Panc1 (cell line): Measurements from ENCODE around the gene OSBPL10. TPM values are rescaled to one million over a fixed set of nuclear protein-coding genes. Genes with fewer than 3 reads are reported as not detected.

Experiments
- ATAC-seq: fragments of 200-7000 bp; cut with Tn5 transposase; 2 replicates; pipeline ENCODE4 v1.9.1; 2020; ENCODE audit warnings: mild to moderate bottlenecking, moderate library complexity
- BruUV-seq: library from RNA; stranded (reverse); fragments of 400-500 nt; replicated peaks from 2 replicates; lab custom pipeline; 2021; lab: Mats Ljungman, UMichigan
- CTCF ChIA-PET: fragments of 300-600 bp; sonication (Branson Sonifier 250); formaldehyde crosslinking; loops from one replicate; lab custom pipeline; 2022; ENCODE audit warnings: antibody characterized with exemption; lab: Charles Lee
- POLR2A ChIA-PET: fragments of 300-600 bp; sonication (Branson Sonifier 250); formaldehyde crosslinking; loops from one replicate; lab custom pipeline; 2022; ENCODE audit warnings: antibody characterized with exemption; lab: Charles Lee
- DNase-seq: peaks from one replicate; pipeline ENCODE4 v3.0.0-alpha.2; 2010; ENCODE audit warnings: low read depth, low spot score
- H3K27ac ChIP-seq: 2 replicates; pipeline ENCODE4 v1.5.1; 2011; ENCODE audit warnings: mild to moderate bottlenecking, low read length, inconsistent platforms
- H3K27me3 ChIP-seq: fragments of 200-500 bp; sonication (Bioruptor generic); 2 replicates; pipeline ENCODE4 v1.6.0; 2014; ENCODE audit warnings: low read length, inconsistent platforms; ENCODE audit not compliant: control insufficient read depth, insufficient read depth
- H3K36me3 ChIP-seq: fragments of 200-500 bp; sonication (Bioruptor generic); 2 replicates; pipeline ENCODE4 v1.5.1; 2014; ENCODE audit warnings: inconsistent platforms, mild to moderate bottlenecking, low read length, moderate library complexity; ENCODE audit not compliant: control insufficient read depth, insufficient read depth
- H3K4me1 ChIP-seq: 2 replicates; pipeline ENCODE4 v1.5.1; 2011; ENCODE audit warnings: inconsistent platforms, mild to moderate bottlenecking, low read length, moderate library complexity; ENCODE audit not compliant: control insufficient read depth, insufficient read depth
- H3K4me3 ChIP-seq, 2 experiments: 2 replicates each; pipeline ENCODE4 v1.5.1; 2011 to 2012; ENCODE audit warnings: low read depth in 2 of 2, low read length in 2 of 2, mild to moderate bottlenecking in 2 of 2, inconsistent platforms in 1 of 2, moderate library complexity in 1 of 2
- H3K9me3 ChIP-seq: fragments of 200-500 bp; sonication (Bioruptor generic); 2 replicates; pipeline ENCODE4 v1.5.1; 2014; ENCODE audit warnings: low read depth, mild to moderate bottlenecking, inconsistent platforms, low read length, moderate library complexity; ENCODE audit not compliant: control insufficient read depth, insufficient read depth
- CTCF ChIP-seq: fragments of 450-650 bp; IDR thresholded peaks from 2 replicates; pipeline ENCODE4 v1.5.1; 2017; ENCODE audit warnings: mild to moderate bottlenecking
- POLR2AphosphoS5 ChIP-seq: IDR thresholded peaks from 2 replicates; pipeline ENCODE4 v1.6.1; 2012; ENCODE audit warnings: mild to moderate bottlenecking, low read depth, low read length, moderate library complexity
- REST ChIP-seq, 2 experiments: IDR thresholded peaks; 2 replicates each; pipeline ENCODE4 v1.6.1; 2011 to 2012; ENCODE audit warnings: low read depth in 2 of 2, control low read depth in 1 of 2, low read length in 1 of 2, mild to moderate bottlenecking in 1 of 2, moderate library complexity in 1 of 2; ENCODE audit not compliant: insufficient read depth in 1 of 2
- SIN3A ChIP-seq: IDR thresholded peaks from 2 replicates; pipeline ENCODE4 v1.6.1; 2012; ENCODE audit warnings: low read depth, mild to moderate bottlenecking, low read length, moderate library complexity, borderline replicate concordance; ENCODE audit not compliant: insufficient read depth
- TCF7L2 ChIP-seq: IDR thresholded peaks from 2 replicates; pipeline ENCODE4 v1.6.1; 2011; ENCODE audit warnings: mild to moderate bottlenecking, low read depth, low read length, inconsistent platforms
- in situ Hi-C: cut with HindIII; loops from 2 replicates; pipeline ENCODE4 v1.10.0; 2016; ENCODE audit warnings: low sequenced_read_pairs, low pct_unique_long_range_greater_than_20kb
- intact Hi-C: fragments of 100-400 bp; cut with micrococcal nuclease; formaldehyde crosslinking; loops from one replicate; pipeline ENCODE4 v1.10.0; 2022; ENCODE audit not compliant: unreplicated experiment
- total RNA-seq: library from RNA; stranded (reverse); gene quantifications from one replicate; pipeline ENCODE4 v1.2.1, GENCODE V29; 2021; ENCODE audit not compliant: unreplicated experiment

OSBPL10 gene
- total RNA-seq, 1 experiment from 2014 or later = 88.1 TPM

GRCh38 chr3:31752305-31753049, 228.6 kb downstream of the OSBPL10 start:
- H3K9me3 ChIP-seq = no peaks in the 10 kb centered on the region
- H3K4me1 ChIP-seq = peaks cover 3% of the 10 kb centered on the region
- no peak overlapping the region for H3K4me3 ChIP-seq
- no peak for TF ChIP-seq REST (IDR thresholded peaks at IDR 0.05; ENCODE audit: insufficient read depth in 1 of 2, low read depth in 2 of 2, low read length in 1 of 2)
- TF ChIP-seq TCF7L2 = no peak
- no peak for TF ChIP-seq CTCF
- no peak for TF ChIP-seq SIN3A
- no peak for TF ChIP-seq POLR2AphosphoS5
- ATAC-seq (no peak), DNase-seq (no peak)
- no peak overlapping the region for H3K27ac ChIP-seq
- BruUV-seq = no TSS peak
- in situ Hi-C loops (no loop called here), intact Hi-C loops (no loop called here)
- H3K36me3 ChIP-seq = no peaks in the 10 kb centered on the region
- POLR2A ChIA-PET = interaction anchor here (0.9 kb wide), 1 partner anchor 16 kb away, joined by 3 read pairs; no protein-coding TSS in a partner anchor
- no peaks in the 10 kb centered on the region for H3K27me3 ChIP-seq
- CTCF ChIA-PET = no interaction called here

GRCh38 chr3:31750341-31750740, 230.7 kb downstream of the OSBPL10 start:
- in situ Hi-C loops = no loop called here
- no peak for DNase-seq
- no peak overlapping the region for H3K4me3 ChIP-seq
- no peaks in the 10 kb centered on the region for H3K36me3 ChIP-seq
- ChIA-PET POLR2A (no interaction called here), CTCF (no interaction called here)
- H3K27ac ChIP-seq = no peak overlapping the region
- ATAC-seq = no peak
- no TSS peak for BruUV-seq
- H3K4me1 ChIP-seq = peaks cover 3% of the 10 kb centered on the region
- no peaks in the 10 kb centered on the region for H3K9me3 ChIP-seq
- H3K27me3 ChIP-seq = no peaks in the 10 kb centered on the region
- no peak for TF ChIP-seq TCF7L2
- TF ChIP-seq REST (IDR thresholded peaks at IDR 0.05; ENCODE audit: insufficient read depth in 1 of 2, low read depth in 2 of 2, low read length in 1 of 2) = no peak
- TF ChIP-seq SIN3A = no peak
- TF ChIP-seq POLR2AphosphoS5 = no peak
- TF ChIP-seq CTCF = no peak
- intact Hi-C loops = no loop called here
